Activated T-helper 17 cell treated with anti-CD3 and anti-CD28 coated beads, Interleukin-2, amount 50 U/mL, for 72 hours (primary cell): ENCODE measurements around the gene CYP20A1. TPM values are rescaled to one million over a fixed set of nuclear protein-coding genes. Genes with fewer than 3 reads are reported as not detected.
"Not testable (repeated sequence)": the region's sequence is repeated elsewhere in the genome, so short reads cannot be mapped to it uniquely, and the experiment has no call there.

Source experiments
- ATAC-seq: fragments of 150-1000 bp; cut with Tn5 transposase; replicated peaks from 2 replicates; pipeline ENCODE4 v1.10.0; 2021; ENCODE audit warnings: mild to moderate bottlenecking, moderate library complexity
- H3K27ac Mint-ChIP-seq: one replicate; pipeline ENCODE4 v1.8.0; 2022; ENCODE audit warnings: mixed read lengths
- H3K27me3 Mint-ChIP-seq: one replicate; pipeline ENCODE4 v1.8.0; 2022; ENCODE audit warnings: mixed read lengths
- H3K36me3 Mint-ChIP-seq: one replicate; pipeline ENCODE4 v1.8.0; 2022; ENCODE audit warnings: low read depth, mild to moderate bottlenecking, mixed read lengths
- H3K4me1 Mint-ChIP-seq: one replicate; pipeline ENCODE4 v1.8.0; 2022; ENCODE audit warnings: mixed read lengths
- H3K4me3 Mint-ChIP-seq: one replicate; pipeline ENCODE4 v1.8.0; 2022; ENCODE audit warnings: mild to moderate bottlenecking, mixed read lengths
- H3K9me3 Mint-ChIP-seq: one replicate; pipeline ENCODE4 v1.8.0; 2022; ENCODE audit warnings: mixed read lengths
- total RNA-seq, 2 donors: library from RNA; stranded (reverse); gene quantifications; one replicate each; pipeline ENCODE4 v1.2.3, GENCODE V29; 2022

The CYP20A1 gene, protein sequence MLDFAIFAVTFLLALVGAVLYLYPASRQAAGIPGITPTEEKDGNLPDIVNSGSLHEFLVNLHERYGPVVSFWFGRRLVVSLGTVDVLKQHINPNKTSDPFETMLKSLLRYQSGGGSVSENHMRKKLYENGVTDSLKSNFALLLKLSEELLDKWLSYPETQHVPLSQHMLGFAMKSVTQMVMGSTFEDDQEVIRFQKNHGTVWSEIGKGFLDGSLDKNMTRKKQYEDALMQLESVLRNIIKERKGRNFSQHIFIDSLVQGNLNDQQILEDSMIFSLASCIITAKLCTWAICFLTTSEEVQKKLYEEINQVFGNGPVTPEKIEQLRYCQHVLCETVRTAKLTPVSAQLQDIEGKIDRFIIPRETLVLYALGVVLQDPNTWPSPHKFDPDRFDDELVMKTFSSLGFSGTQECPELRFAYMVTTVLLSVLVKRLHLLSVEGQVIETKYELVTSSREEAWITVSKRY
- total RNA-seq: 10 to 100 TPM; 19.1 to 21.7 TPM

DNA sequence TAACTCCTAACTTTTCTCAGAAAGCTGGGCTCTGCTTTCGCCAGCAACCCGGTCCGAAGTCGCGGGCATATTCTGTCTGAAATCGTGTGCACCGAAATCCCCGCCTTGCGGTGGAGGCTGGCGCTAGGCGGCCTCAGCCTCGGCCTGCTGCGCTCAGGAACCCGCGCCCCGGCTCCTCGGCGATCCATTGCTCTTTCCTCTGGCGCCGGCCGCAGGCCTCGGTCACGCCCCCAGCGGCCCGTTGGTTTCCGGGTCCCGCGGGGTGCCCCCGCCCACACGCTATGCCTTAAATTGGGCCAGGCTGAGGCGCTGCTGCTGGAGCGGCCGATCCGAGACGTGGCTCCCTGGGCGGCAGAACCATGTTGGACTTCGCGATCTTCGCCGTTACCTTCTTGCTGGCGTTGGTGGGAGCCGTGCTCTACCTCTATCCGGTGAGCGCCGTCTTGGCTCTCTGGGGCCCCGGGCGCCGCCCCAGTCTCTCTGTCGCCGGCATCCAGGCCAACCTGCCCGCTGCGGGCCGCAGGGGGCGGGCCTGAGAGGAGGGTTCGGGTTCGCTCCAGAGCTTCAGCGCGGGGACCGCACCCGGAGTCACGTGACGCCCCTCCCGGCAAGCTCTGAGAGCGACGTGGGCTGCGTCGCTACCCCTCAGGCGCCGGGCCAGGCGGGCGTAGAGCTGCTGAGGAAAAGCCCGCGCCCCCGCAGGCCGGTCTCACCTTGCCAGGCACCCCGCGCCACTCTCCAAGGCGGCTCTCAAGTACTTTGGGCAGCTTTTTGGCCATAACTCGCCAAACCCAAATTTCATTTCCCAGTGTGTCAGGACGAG lies at the start of gene CYP20A1:
Gene CYP20A1, plus strand, starts transcription at position 315 of the 823 bp plus-strand sequence. Its CDS starts 45 bp downstream, at position 360.
- H3K36me3 Mint-ChIP-seq: peaks cover 44% of the 10 kb centered on the region
- no peaks in the 10 kb centered on the region for H3K9me3 Mint-ChIP-seq
- H3K27ac Mint-ChIP-seq: peak within 1 kb of the TSS; percentile 96
- H3K27me3 Mint-ChIP-seq: no peaks in the 10 kb centered on the region
- H3K4me3 Mint-ChIP-seq: peak within 1 kb of the TSS; percentile 90
- ATAC-seq: peak; percentile 85
- H3K4me1 Mint-ChIP-seq: peaks cover 20% of the 10 kb centered on the region

DNA sequence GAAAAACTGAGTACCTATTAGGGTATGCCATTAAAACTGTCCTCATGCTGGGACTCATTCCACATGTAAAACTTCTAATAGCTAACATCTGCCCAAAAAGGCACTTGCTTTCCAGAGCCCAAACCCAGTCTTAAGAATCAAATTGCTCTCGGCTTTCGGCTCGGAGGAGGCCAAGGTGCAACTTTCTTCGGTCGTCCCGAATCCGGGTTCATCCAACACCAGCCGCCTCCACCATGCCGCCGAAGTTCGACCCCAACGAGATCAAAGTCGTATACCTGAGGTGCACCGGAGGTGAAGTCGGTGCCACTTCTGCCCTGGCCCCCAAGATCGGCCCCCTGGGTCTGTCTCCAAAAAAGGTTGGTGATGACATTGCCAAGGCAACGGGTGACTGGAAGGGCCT lies 48.3 kb upstream of the CYP20A1 start:
- ATAC-seq, H3K27me3 Mint-ChIP-seq, H3K27ac Mint-ChIP-seq: not testable (repeated sequence)

DNA sequence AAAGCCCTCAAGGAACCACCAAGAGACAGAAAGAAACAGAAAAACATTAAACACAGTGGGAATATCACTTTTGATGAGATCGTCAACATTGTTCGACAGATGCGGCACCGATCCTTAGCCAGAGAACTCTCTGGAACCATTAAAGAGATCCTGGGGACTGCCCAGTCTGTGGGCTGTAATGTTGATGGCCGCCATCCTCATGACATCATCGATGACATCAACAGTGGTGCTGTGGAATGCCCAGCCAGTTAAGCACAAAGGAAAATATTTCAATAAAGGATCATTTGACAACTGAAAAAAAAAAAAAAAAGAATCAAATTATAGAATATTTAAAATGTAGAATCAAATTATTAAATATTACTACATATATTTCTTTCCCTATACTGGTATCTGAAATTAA lies 47.8 kb upstream of the CYP20A1 start:
- not testable (repeated sequence) for H3K9me3 Mint-ChIP-seq, H3K27me3 Mint-ChIP-seq, H3K4me3 Mint-ChIP-seq

More for the DNA sequence above, 48.3 kb upstream of the CYP20A1 start:
- H3K9me3 Mint-ChIP-seq, H3K4me3 Mint-ChIP-seq, H3K4me1 Mint-ChIP-seq: not testable (repeated sequence)
- H3K36me3 Mint-ChIP-seq: peaks cover 18% of the 10 kb centered on the region

DNA sequence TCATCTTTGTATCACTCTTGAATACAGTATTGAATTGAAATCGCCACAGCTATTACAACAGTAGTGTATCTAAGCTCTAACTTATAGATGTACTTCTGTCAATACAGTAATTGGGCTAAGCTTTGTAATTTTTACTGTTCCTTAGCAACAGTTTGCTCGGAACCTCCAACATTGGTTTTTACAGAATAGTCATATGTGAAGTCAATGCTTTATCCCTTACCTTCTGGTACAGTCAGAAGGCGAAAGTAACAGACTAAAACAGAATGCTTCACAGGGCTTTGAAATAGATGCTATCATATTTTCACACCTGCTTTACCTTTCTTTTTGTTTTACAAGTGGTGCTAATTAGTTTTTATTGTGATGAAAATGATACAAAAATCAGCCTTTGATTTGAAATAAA lies 46.9 kb upstream of the CYP20A1 start:
- peak; percentile 54 for ATAC-seq
- peaks cover 4% of the 10 kb centered on the region for H3K4me1 Mint-ChIP-seq
- H3K9me3 Mint-ChIP-seq: peaks cover 3% of the 10 kb centered on the region
- H3K36me3 Mint-ChIP-seq: peaks cover 18% of the 10 kb centered on the region
- no peaks in the 10 kb centered on the region for H3K27me3 Mint-ChIP-seq
- H3K4me3 Mint-ChIP-seq: no peak overlapping the region
- no peak overlapping the region for H3K27ac Mint-ChIP-seq

More for the DNA sequence above, 47.8 kb upstream of the CYP20A1 start:
- not testable (repeated sequence) for H3K27ac Mint-ChIP-seq, H3K4me1 Mint-ChIP-seq, ATAC-seq
- peaks cover 18% of the 10 kb centered on the region for H3K36me3 Mint-ChIP-seq

DNA sequence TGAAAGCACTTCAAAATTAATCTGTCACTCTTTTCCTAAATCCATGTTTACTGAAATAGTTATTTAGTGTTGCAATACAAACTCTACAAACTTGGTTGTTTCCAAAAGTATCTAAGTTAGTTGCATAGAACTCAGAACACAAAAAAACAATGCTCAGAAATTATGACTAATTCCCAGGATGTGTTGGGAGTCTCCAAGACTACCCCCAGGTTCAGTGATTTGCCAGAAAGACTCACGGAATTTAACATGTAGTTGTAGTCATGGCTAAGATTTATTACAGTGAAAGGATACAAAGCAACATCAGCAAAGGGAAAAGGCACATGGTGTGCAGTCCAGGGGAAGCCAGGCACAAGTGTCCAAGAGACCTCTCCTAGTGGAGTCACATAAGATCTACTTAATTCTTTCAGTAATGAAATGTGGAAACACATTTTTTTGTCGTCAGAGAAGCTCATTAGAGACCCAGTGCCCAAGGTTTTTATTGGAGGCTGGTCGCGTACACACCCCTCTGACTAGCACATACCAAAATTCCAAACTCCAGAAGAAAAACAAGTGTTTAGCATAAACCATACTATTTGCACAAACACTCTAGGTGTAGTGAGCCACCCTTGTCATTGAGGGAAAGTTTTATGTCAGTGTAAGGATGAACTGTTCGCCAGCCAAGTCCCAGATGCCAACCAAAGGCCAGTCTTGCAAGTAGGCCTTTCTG lies 43.3 kb upstream of the CYP20A1 start:
- no peak overlapping the region for H3K27ac Mint-ChIP-seq
- no peaks in the 10 kb centered on the region for H3K9me3 Mint-ChIP-seq
- peaks cover 12% of the 10 kb centered on the region for H3K36me3 Mint-ChIP-seq
- H3K4me1 Mint-ChIP-seq: no peaks in the 10 kb centered on the region
- no peak for ATAC-seq
- no peaks in the 10 kb centered on the region for H3K27me3 Mint-ChIP-seq
- H3K4me3 Mint-ChIP-seq: no peak overlapping the region

DNA sequence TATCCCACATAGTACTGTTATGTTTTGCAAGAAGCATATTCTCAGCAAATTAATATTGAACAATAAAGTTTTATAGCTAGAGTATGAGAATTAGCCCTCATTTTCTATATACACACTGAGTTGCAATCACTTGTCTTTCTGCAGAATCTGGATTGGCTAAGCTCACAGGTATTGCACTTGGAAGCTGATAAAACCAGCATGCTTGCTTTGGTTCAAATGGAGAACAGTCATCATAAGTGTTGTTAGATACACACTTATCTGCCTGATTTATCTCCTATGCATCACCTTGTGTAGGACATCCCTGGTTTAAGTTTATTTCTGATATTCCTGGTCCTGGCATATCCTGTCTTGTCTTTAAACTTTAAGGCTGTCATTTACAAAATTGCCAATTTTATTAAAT lies 38.0 kb upstream of the CYP20A1 start:
- Mint-ChIP-seq H3K36me3 (no peaks in the 10 kb centered on the region), H3K27me3 (no peaks in the 10 kb centered on the region)

DNA sequence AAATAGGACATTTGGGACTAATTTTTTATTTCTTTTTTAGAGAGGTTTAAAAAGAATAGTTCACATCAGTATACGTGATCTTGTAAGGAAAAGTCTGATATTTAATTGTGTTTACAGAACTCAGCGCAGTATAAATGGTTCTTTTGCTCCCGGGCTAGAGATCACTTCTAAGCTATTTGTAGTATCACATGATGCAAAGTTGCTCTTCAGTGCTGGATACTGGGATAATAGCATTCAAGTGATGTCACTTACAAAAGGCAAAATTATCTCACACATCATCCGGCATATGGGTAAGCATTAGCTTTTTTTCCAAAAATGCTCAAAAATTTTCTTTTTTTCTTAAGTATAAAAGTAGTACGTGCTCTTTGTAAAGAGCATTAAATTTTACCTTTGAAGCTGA lies 37.4 kb upstream of the CYP20A1 start:
- H3K4me3 Mint-ChIP-seq: no peak overlapping the region

More for the DNA sequence above, 38.0 kb upstream of the CYP20A1 start:
- Mint-ChIP-seq H3K27ac (no peak overlapping the region), H3K4me3 (no peak overlapping the region), H3K4me1 (no peaks in the 10 kb centered on the region), H3K9me3 (no peaks in the 10 kb centered on the region)
- no peak for ATAC-seq

DNA sequence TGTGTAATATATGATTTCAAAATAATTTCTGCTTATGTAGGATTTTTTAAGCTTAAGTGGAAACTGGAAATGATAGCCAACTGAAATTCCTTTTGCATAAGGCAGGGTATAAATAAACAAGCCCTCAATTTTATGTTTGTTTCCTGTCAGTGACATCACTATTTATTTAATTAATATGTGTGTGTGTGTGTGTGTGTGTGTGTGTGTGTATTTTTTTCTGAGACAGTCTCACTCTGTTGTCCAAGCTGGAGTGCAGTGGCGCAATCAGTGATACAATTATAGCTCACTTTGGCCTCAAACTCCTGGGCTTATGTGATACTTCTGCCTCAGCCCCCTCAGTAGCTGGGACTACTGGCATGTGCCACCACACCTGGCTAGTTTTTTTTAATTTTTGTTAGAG lies 29.3 kb upstream of the CYP20A1 start:
- no peak overlapping the region for H3K4me3 Mint-ChIP-seq
- H3K27me3 Mint-ChIP-seq: no peaks in the 10 kb centered on the region
- peaks cover 4% of the 10 kb centered on the region for H3K4me1 Mint-ChIP-seq

More for the DNA sequence above, 37.4 kb upstream of the CYP20A1 start:
- H3K27ac Mint-ChIP-seq: no peak overlapping the region
- no peaks in the 10 kb centered on the region for H3K9me3 Mint-ChIP-seq
- H3K27me3 Mint-ChIP-seq: no peaks in the 10 kb centered on the region
- no peaks in the 10 kb centered on the region for H3K4me1 Mint-ChIP-seq
- no peak for ATAC-seq
- H3K36me3 Mint-ChIP-seq: no peaks in the 10 kb centered on the region

DNA sequence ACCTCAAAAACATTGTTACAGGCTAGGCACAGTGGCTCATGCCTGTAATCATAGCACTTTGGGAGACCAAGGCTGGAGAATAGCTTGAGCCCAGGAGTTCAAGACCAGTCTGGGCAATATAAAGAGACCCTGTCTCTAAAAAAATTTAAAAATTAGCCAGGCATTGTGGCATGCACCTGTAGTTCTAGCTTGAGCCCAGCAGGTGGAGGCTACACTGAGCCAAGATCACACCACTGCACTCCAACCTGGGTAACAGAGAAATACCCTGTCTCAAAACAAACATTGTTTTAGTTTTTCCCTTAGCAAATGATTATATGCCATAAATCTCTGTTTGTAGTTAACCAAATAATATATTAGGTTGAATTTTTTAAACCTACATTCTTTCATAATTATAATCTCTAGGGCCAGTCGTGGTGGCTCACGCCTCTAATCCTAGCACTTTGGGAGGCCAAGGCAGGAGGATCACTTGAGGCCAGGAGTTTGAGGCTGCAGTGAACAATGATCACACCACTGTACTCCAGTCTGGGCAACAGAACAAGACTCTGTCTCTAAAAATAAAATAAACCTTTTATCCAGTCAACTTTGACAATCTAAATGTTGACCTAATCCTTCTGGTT lies 13.3 kb upstream of the CYP20A1 start:
- Mint-ChIP-seq H3K9me3 (no peaks in the 10 kb centered on the region), H3K27me3 (peaks cover 4% of the 10 kb centered on the region), H3K4me3 (no peak overlapping the region), H3K27ac (no peak overlapping the region), H3K36me3 (no peaks in the 10 kb centered on the region), H3K4me1 (no peaks in the 10 kb centered on the region)
- ATAC-seq: peak; percentile 60

More for the DNA sequence above, 29.3 kb upstream of the CYP20A1 start:
- H3K9me3 Mint-ChIP-seq: no peaks in the 10 kb centered on the region
- ATAC-seq: no peak
- peaks cover 7% of the 10 kb centered on the region for H3K36me3 Mint-ChIP-seq
- H3K27ac Mint-ChIP-seq: no peak overlapping the region

DNA sequence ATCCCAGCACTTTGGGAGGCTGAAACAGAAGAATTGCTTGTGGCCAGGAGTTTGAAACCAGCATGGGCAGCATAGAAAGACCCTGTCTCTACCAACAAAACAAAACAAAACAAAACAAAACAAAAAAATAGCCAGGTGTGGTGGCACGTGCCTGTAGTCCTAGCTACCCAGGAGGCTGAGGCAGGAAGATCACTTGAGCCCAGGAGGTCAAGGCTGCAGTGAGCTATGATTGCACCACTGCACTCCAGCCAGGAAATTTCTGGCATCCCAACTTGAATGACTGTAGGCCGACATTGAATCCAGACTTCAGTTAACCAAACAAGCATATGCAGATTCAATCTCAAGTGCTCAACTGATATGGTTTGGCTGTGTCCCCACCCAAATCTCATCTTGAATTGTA lies 9.1 kb upstream of the CYP20A1 start:
- not testable (repeated sequence) for H3K4me3 Mint-ChIP-seq, H3K36me3 Mint-ChIP-seq, H3K27me3 Mint-ChIP-seq, H3K27ac Mint-ChIP-seq, H3K9me3 Mint-ChIP-seq, ATAC-seq, H3K4me1 Mint-ChIP-seq

DNA sequence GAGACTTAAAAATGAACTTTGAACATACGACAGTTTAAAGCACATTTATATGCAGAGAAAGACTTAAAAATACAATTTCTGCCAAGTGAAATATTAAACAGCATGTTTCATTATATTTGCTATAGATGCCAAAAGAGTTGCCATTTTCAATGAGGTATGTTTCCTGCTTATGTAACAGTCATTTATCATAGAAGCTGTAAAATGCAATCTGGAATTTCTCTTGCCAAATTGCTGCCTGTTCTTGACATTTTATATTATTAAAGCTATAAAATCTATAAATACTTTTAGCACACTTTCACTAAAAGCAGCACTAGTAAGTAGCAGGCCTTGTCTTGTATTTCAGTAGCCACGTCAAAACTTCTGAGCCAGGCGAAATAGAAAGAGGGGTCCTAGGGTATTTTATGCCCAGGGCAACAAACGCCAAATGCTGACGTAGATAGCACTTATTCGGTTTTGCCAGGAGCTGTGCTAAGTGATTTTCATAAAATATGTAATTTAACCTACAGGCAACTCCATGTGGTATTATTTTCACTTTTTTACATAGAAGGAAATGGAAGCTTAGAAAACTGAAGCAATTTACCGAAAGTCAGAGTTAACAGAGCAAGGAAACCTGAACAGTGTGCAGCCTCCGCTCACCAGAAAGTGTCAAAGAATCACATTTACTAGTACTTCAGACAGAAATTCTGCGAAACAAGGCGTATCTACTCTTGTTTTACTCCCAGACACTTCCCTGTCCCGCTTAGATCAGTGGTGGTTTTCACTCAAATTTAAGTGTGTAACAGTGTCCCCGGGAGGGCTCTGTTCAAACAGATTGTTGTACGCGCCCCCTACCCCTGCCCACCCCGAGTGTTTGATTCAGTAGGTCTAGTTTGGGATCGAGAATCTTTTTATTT lies 1.2 kb upstream of the CYP20A1 start:
- Mint-ChIP-seq H3K36me3 (peaks cover 31% of the 10 kb centered on the region), H3K9me3 (no peaks in the 10 kb centered on the region)
- ATAC-seq: no peak

DNA sequence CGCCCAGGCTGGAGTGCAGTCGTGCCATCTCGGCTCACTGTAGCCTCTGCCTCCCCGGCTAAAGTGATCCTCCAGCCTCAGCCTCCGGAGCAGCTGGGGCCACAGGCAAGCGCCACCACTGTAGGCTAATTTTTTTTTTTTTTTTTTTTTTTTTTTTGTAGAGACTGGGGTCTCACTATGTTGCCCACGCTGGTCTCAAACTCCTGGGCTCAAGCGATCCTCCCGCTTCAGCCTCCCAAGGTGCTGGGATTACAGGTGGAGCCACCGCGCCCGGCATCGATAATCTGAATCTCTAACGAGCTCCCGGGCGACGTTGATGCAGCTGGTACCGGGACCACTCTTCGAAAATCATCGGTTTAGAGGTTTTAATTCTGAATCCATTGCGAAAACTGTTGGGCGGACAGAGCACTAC lies 520 bp upstream of the CYP20A1 start:
- Mint-ChIP-seq H3K4me1 (peaks cover 20% of the 10 kb centered on the region), H3K4me3 (peak overlapping the region; percentile 90), H3K27ac (peak overlapping the region; percentile 96), H3K9me3 (no peaks in the 10 kb centered on the region), H3K27me3 (no peaks in the 10 kb centered on the region), H3K36me3 (peaks cover 38% of the 10 kb centered on the region)
- ATAC-seq: peak; percentile 0

More for the DNA sequence above, 1.2 kb upstream of the CYP20A1 start:
- Mint-ChIP-seq H3K4me3 (peak overlapping the region; percentile 90), H3K27me3 (no peaks in the 10 kb centered on the region), H3K27ac (peak overlapping the region; percentile 96), H3K4me1 (peaks cover 14% of the 10 kb centered on the region)

DNA sequence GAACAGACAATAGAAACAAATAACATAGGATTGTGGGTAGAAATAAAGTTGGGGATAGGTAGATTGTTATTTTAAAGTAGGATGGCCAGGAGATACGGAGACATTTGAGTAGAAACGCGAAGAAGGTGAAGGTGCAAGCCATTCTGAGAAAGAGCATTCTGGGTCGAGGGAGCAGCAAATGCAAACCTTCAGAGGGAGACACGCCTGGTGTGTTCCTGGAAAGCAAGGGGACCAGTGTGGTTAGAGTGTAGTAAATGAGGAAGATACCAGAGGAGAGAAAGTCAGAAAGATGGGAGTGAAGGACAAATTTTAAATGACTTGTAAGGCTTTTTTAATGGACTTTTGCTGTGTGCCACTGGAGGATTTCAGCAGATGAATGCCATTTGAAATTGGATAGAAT lies 1.7 kb downstream of the CYP20A1 start:
- Mint-ChIP-seq H3K4me1 (peaks cover 20% of the 10 kb centered on the region), H3K9me3 (no peaks in the 10 kb centered on the region), H3K27ac (peak overlapping the region; percentile 96), H3K4me3 (peak overlapping the region; percentile 90), H3K36me3 (peaks cover 57% of the 10 kb centered on the region), H3K27me3 (no peaks in the 10 kb centered on the region)
- ATAC-seq: no peak
